ENCODE results near the gene PPP1CC.
"Not testable (repeated sequence)": the region's sequence is repeated elsewhere in the genome, so short reads cannot be mapped to it uniquely, and the experiment has no call there.

The PPP1CC gene

GRCh38 chr12:110754101-110754793, 11.6 kb upstream of the PPP1CC start:
- DNase-seq (ENCODE audit: low spot score), result no peak

GRCh38 chr12:110750784-110751461, 8.2 kb upstream of the PPP1CC start:
- DNase-seq (ENCODE audit: low spot score), result peak; percentile 66

GRCh38 chr12:110746550-110746949, 3.9 kb upstream of the PPP1CC start:
- no peak for DNase-seq (ENCODE audit: low spot score)

GRCh38 chr12:110745542-110746284, 3.0 kb upstream of the PPP1CC start:
- DNase-seq (ENCODE audit: low spot score), result no peak

GRCh38 chr12:110744601-110745264, 2.0 kb upstream of the PPP1CC start:
- DNase-seq (ENCODE audit: low spot score), result no peak

- DNase-seq (ENCODE audit: low spot score), result peak; percentile 70
These were observed 1.5 kb upstream of the PPP1CC start for GRCh38 chr12:110744151-110744571.

GRCh38 chr12:110743571-110744093, 941 bp upstream of the PPP1CC start:
- DNase-seq (ENCODE audit: low spot score), result peak; percentile 26

- DNase-seq (ENCODE audit: low spot score), result peak; percentile 36
These were observed 484 bp downstream of the PPP1CC start for GRCh38 chr12:110742096-110742717.

GRCh38 chr12:110741341-110742095, 1.2 kb downstream of the PPP1CC start:
- no peak for DNase-seq (ENCODE audit: low spot score)

GRCh38 chr12:110739894-110740293, 2.8 kb downstream of the PPP1CC start:
- no peak for DNase-seq (ENCODE audit: low spot score)

GRCh38 chr12:110739488-110739887, 3.2 kb downstream of the PPP1CC start:
- DNase-seq (ENCODE audit: low spot score), result no peak

- DNase-seq (ENCODE audit: low spot score), result no peak
These were observed 5.2 kb downstream of the PPP1CC start for GRCh38 chr12:110737532-110737931.

- DNase-seq (ENCODE audit: low spot score), result not testable (repeated sequence)
These were observed 5.7 kb downstream of the PPP1CC start for GRCh38 chr12:110737016-110737415.

GRCh38 chr12:110733900-110734299, 8.8 kb downstream of the PPP1CC start:
- no peak for DNase-seq (ENCODE audit: low spot score)

- DNase-seq (ENCODE audit: low spot score), result peak; percentile 43
These were observed 9.5 kb downstream of the PPP1CC start for GRCh38 chr12:110733089-110733715.

GRCh38 chr12:110732572-110732971, 10.1 kb downstream of the PPP1CC start:
- DNase-seq (ENCODE audit: low spot score), result no peak

- no peak for DNase-seq (ENCODE audit: low spot score)
These were observed 11.2 kb downstream of the PPP1CC start for GRCh38 chr12:110731479-110731878.

GRCh38 chr12:110728628-110729027, 14.1 kb downstream of the PPP1CC start:
- DNase-seq (ENCODE audit: low spot score), result no peak

GRCh38 chr12:110726708-110727369, 15.9 kb downstream of the PPP1CC start:
- DNase-seq (ENCODE audit: low spot score), result no peak

GRCh38 chr12:110726028-110726427, 16.7 kb downstream of the PPP1CC start:
- no peak for DNase-seq (ENCODE audit: low spot score)
